Measurements from ENCODE around the gene TRIM15.
"Not testable (repeated sequence)": the region's sequence is repeated elsewhere in the genome, so short reads cannot be mapped to it uniquely, and the experiment has no call there.

The TRIM15 gene

GRCh38 chr6:30216096-30216495, 52.8 kb downstream of the TRIM15 start:
- TF ChIP-seq, protein P1, sequence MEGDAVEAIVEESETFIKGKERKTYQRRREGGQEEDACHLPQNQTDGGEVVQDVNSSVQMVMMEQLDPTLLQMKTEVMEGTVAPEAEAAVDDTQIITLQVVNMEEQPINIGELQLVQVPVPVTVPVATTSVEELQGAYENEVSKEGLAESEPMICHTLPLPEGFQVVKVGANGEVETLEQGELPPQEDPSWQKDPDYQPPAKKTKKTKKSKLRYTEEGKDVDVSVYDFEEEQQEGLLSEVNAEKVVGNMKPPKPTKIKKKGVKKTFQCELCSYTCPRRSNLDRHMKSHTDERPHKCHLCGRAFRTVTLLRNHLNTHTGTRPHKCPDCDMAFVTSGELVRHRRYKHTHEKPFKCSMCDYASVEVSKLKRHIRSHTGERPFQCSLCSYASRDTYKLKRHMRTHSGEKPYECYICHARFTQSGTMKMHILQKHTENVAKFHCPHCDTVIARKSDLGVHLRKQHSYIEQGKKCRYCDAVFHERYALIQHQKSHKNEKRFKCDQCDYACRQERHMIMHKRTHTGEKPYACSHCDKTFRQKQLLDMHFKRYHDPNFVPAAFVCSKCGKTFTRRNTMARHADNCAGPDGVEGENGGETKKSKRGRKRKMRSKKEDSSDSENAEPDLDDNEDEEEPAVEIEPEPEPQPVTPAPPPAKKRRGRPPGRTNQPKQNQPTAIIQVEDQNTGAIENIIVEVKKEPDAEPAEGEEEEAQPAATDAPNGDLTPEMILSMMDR (IDR thresholded peaks at IDR 0.05; ENCODE audit: low read depth, low read length) = no peak
- H3K4me3 ChIP-seq (ENCODE audit: low read depth, low read length) = no peak overlapping the region

GRCh38 chr6:30219244-30219643, 55.9 kb downstream of the TRIM15 start:
- TF ChIP-seq, protein P1 (IDR thresholded peaks at IDR 0.05; ENCODE audit: low read depth, low read length) = peak; percentile 92
- no peak overlapping the region for H3K4me3 ChIP-seq (ENCODE audit: low read depth, low read length)

GRCh38 chr6:30221395-30221794, 58.0 kb downstream of the TRIM15 start:
- not testable (repeated sequence) for H3K4me3 ChIP-seq (ENCODE audit: low read depth, low read length)

GRCh38 chr6:30221956-30222355, 58.6 kb downstream of the TRIM15 start:
- not testable (repeated sequence) for H3K4me3 ChIP-seq (ENCODE audit: low read depth, low read length)

Measured in WI38 (cell line).